Neural progenitor cell (in vitro differentiated cells): Measurements from ENCODE around the gene ZNF429. TPM values are rescaled to one million over a fixed set of nuclear protein-coding genes. Genes with fewer than 3 reads are reported as not detected.
"Not testable (repeated sequence)": the region's sequence is repeated elsewhere in the genome, so short reads cannot be mapped to it uniquely, and the experiment has no call there.

ENCODE experiments used
- DNase-seq: peaks from one replicate; pipeline ENCODE4 v3.0.0-alpha.2; 2016; ENCODE audit warnings: low spot score
- H2AFZ ChIP-seq: fragments of 200-600 bp; sonication (generic); replicated peaks from 2 replicates; pipeline ENCODE4 v1.6.1; 2016; ENCODE audit warnings: antibody characterized with exemption
- H3F3A ChIP-seq: fragments of 200-600 bp; sonication (generic); 2 replicates; pipeline ENCODE4 v1.6.1; 2016; ENCODE audit warnings: antibody characterized with exemption, low read depth
- H3K27ac ChIP-seq: fragments of 200-600 bp; sonication (generic); 2 replicates; pipeline ENCODE4 v1.5.1; 2016; ENCODE audit warnings: mild to moderate bottlenecking
- H3K27me3 ChIP-seq: fragments of 200-600 bp; sonication (generic); 2 replicates; pipeline ENCODE4 v1.6.1; 2016; ENCODE audit warnings: mild to moderate bottlenecking, moderate library complexity
- H3K36me3 ChIP-seq: fragments of 200-600 bp; sonication (generic); 2 replicates; pipeline ENCODE4 v1.5.1; 2016
- H3K4me1 ChIP-seq: fragments of 200-600 bp; sonication (generic); 2 replicates; pipeline ENCODE4 v1.6.1; 2016; ENCODE audit warnings: mixed run types
- H3K4me2 ChIP-seq: fragments of 200-600 bp; sonication (generic); 2 replicates; pipeline ENCODE4 v1.6.1; 2016
- H3K4me3 ChIP-seq: fragments of 200-600 bp; sonication (generic); 2 replicates; pipeline ENCODE4 v1.5.1; 2016
- H3K79me2 ChIP-seq: fragments of 200-600 bp; sonication (generic); 2 replicates; pipeline ENCODE4 v1.6.1; 2016; ENCODE audit warnings: low read depth
- H3K9ac ChIP-seq: fragments of 200-600 bp; sonication (generic); 2 replicates; pipeline ENCODE4 v1.6.1; 2016
- H3K9me3 ChIP-seq: fragments of 200-600 bp; sonication (generic); 2 replicates; pipeline ENCODE4 v1.5.1; 2016; ENCODE audit warnings: low read depth
- H4K20me1 ChIP-seq: fragments of 200-600 bp; sonication (generic); 2 replicates; pipeline ENCODE4 v1.6.1; 2016; ENCODE audit warnings: low read depth
- H3K27ac Mint-ChIP-seq: 3 replicates; pipeline ENCODE4 v1.8.0; 2021; ENCODE audit warnings: mixed read lengths
- H3K27me3 Mint-ChIP-seq: 2 replicates; pipeline ENCODE4 v1.8.0; 2022; ENCODE audit warnings: low read depth, mild to moderate bottlenecking, inconsistent platforms, moderate library complexity, mixed read lengths; ENCODE audit not compliant: insufficient read depth
- H3K36me3 Mint-ChIP-seq: 3 replicates; pipeline ENCODE4 v1.8.0; 2021; ENCODE audit warnings: mixed read lengths
- H3K4me1 Mint-ChIP-seq: 3 replicates; pipeline ENCODE4 v1.8.0; 2021; ENCODE audit warnings: mixed read lengths
- H3K4me3 Mint-ChIP-seq: 3 replicates; pipeline ENCODE4 v1.8.0; 2021; ENCODE audit warnings: mild to moderate bottlenecking, moderate library complexity, mixed read lengths
- H3K9me3 Mint-ChIP-seq: 3 replicates; pipeline ENCODE4 v1.8.0; 2020; ENCODE audit warnings: mixed read lengths
- EZH2 ChIP-seq: fragments of 200-600 bp; sonication (generic); IDR thresholded peaks from 2 replicates; pipeline ENCODE4 v1.6.1; 2017; ENCODE audit warnings: antibody characterized with exemption, mild to moderate bottlenecking, moderate library complexity
- EZH2phosphoT487 ChIP-seq: fragments of 200-600 bp; sonication (generic); IDR thresholded peaks from 2 replicates; pipeline ENCODE4 v1.6.1; 2017; ENCODE audit warnings: antibody characterized with exemption
- total RNA-seq: library from RNA; depleted of rRNA; stranded (reverse); fragments of >200 nt; gene quantifications from 2 replicates; pipeline ENCODE4 v1.2.3, GENCODE V29; 2015; ENCODE audit warnings: low replicate concordance
- TF ChIP-seq, protein P1 (sequence below): fragments of 200-600 bp; sonication (generic); IDR thresholded peaks from 2 replicates; pipeline ENCODE4 v1.5.1; 2017; ENCODE audit warnings: antibody characterized with exemption, mild to moderate bottlenecking

The ZNF429 gene
- total RNA-seq, 1 donor from 2014 or later, result 29.4 TPM

DNA sequence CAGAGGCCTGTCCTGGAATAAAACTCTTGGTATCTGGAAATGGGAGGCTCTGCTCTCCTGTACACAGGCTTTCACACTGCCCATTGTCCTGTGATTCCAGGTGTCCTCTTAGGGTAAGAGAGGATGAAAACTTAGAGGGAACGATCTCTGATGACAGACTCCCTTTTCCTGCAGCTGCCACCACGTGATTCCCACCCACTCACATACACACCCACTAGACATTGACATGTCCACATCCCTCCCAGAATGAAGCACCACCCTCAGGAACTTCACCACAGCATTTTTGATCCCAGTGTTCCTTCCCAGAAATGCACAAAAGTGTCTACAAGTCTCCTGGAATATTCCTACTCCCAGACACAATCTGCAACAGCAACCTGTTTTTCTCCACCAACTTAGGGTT lies 8.2 kb downstream of the ZNF429 start:
- peaks cover 63% of the 10 kb centered on the region for H3K9me3 Mint-ChIP-seq

DNA sequence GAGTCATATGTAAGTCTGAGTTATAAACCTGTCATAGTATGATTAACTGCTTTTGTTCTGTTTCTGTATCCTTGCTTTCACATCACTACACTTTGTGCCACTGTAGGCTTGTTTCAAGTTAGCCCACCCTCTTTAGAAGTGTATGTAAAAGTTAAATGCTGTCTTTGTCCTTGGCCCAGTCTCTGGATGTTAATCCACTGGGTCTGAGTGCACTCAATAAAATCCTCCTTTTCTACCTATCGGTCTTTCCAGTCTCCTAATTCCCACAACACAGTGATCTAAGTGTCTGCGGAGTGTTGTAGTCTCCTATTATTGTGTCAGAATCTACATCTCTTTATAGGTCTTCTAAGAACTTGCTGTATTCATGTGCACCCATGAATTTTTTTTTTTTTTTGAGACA lies 14.1 kb downstream of the ZNF429 start:
- no peak overlapping the region for H3K27ac ChIP-seq
- H3K4me2 ChIP-seq, result no peak overlapping the region
- peaks cover 41% of the 10 kb centered on the region for H3K9me3 ChIP-seq
- no peaks in the 10 kb centered on the region for H3K27me3 ChIP-seq
- no peak overlapping the region for H2AFZ ChIP-seq
- no peaks in the 10 kb centered on the region for H3F3A ChIP-seq
- peaks cover 50% of the 10 kb centered on the region for H3K36me3 ChIP-seq
- no peaks in the 10 kb centered on the region for H3K27me3 Mint-ChIP-seq
- peaks cover 79% of the 10 kb centered on the region for H3K9me3 Mint-ChIP-seq
- H4K20me1 ChIP-seq, result no peaks in the 10 kb centered on the region
- no peaks in the 10 kb centered on the region for H3K4me1 ChIP-seq
- H3K4me1 Mint-ChIP-seq, result no peaks in the 10 kb centered on the region
- peaks cover 67% of the 10 kb centered on the region for H3K36me3 Mint-ChIP-seq
- no peak overlapping the region for H3K4me3 ChIP-seq
- no peak overlapping the region for H3K27ac Mint-ChIP-seq
- no peak for DNase-seq
- H3K4me3 Mint-ChIP-seq, result no peak overlapping the region
- H3K79me2 ChIP-seq, result peaks cover 59% of the 10 kb centered on the region
- TF ChIP-seq, protein P1, sequence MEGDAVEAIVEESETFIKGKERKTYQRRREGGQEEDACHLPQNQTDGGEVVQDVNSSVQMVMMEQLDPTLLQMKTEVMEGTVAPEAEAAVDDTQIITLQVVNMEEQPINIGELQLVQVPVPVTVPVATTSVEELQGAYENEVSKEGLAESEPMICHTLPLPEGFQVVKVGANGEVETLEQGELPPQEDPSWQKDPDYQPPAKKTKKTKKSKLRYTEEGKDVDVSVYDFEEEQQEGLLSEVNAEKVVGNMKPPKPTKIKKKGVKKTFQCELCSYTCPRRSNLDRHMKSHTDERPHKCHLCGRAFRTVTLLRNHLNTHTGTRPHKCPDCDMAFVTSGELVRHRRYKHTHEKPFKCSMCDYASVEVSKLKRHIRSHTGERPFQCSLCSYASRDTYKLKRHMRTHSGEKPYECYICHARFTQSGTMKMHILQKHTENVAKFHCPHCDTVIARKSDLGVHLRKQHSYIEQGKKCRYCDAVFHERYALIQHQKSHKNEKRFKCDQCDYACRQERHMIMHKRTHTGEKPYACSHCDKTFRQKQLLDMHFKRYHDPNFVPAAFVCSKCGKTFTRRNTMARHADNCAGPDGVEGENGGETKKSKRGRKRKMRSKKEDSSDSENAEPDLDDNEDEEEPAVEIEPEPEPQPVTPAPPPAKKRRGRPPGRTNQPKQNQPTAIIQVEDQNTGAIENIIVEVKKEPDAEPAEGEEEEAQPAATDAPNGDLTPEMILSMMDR, result no peak
- TF ChIP-seq EZH2 (no peak), EZH2phosphoT487 (no peak)
- no peak overlapping the region for H3K9ac ChIP-seq

More for the DNA sequence above, 8.2 kb downstream of the ZNF429 start:
- no peaks in the 10 kb centered on the region for H3K4me1 ChIP-seq
- H3K27ac Mint-ChIP-seq, result no peak overlapping the region
- H3K27me3 ChIP-seq, result no peaks in the 10 kb centered on the region
- H3F3A ChIP-seq, result no peaks in the 10 kb centered on the region
- DNase-seq, result no peak
- H4K20me1 ChIP-seq, result no peaks in the 10 kb centered on the region
- no peaks in the 10 kb centered on the region for H3K4me1 Mint-ChIP-seq
- H3K4me2 ChIP-seq, result no peak overlapping the region
- H3K9ac ChIP-seq, result no peak overlapping the region
- peaks cover 27% of the 10 kb centered on the region for H3K9me3 ChIP-seq
- no peak overlapping the region for H3K4me3 Mint-ChIP-seq
- H2AFZ ChIP-seq, result no peak overlapping the region
- H3K36me3 Mint-ChIP-seq, result peaks cover 56% of the 10 kb centered on the region
- H3K27ac ChIP-seq, result no peak overlapping the region
- H3K4me3 ChIP-seq, result no peak overlapping the region
- H3K79me2 ChIP-seq, result peaks cover 62% of the 10 kb centered on the region
- TF ChIP-seq, protein P1, result no peak
- TF ChIP-seq EZH2phosphoT487 (no peak), EZH2 (no peak)
- peaks cover 31% of the 10 kb centered on the region for H3K36me3 ChIP-seq
- no peaks in the 10 kb centered on the region for H3K27me3 Mint-ChIP-seq

DNA sequence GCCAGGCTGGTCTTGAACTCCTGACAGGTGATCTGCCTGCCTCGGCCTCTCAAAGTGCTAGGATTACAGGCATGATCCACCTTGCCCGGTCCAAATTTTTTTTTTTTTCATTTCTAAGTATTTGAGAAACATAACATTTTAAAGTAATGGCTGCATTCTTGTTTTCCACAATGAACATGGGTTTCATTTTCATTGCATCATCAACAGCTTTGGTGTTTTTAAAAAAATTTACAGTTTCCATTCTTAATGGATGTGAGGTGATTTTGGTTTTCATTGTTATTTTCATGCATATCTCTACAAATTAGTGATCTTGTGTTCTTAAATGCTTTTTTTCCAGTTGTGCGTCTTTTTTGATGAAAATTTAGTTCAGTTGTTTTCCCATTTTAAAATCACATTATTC lies 27.5 kb downstream of the ZNF429 start:
- Mint-ChIP-seq H3K36me3 (peaks cover 65% of the 10 kb centered on the region), H3K9me3 (peaks cover 65% of the 10 kb centered on the region), H3K27ac (no peak overlapping the region), H3K27me3 (peaks cover 4% of the 10 kb centered on the region), H3K4me3 (no peak overlapping the region), H3K4me1 (no peaks in the 10 kb centered on the region)
- H3K9me3 ChIP-seq, result peaks cover 35% of the 10 kb centered on the region
- H3K79me2 ChIP-seq, result no peaks in the 10 kb centered on the region
- TF ChIP-seq, protein P1, result no peak
- no peak for TF ChIP-seq EZH2
- no peak for TF ChIP-seq EZH2phosphoT487
- H4K20me1 ChIP-seq, result no peaks in the 10 kb centered on the region
- H3K27me3 ChIP-seq, result no peaks in the 10 kb centered on the region
- no peak overlapping the region for H2AFZ ChIP-seq
- H3K9ac ChIP-seq, result no peak overlapping the region
- no peak for DNase-seq
- H3K4me2 ChIP-seq, result no peak overlapping the region
- H3K4me3 ChIP-seq, result no peak overlapping the region
- H3K36me3 ChIP-seq, result peaks cover 57% of the 10 kb centered on the region
- H3K27ac ChIP-seq, result no peak overlapping the region
- H3K4me1 ChIP-seq, result no peaks in the 10 kb centered on the region
- H3F3A ChIP-seq, result no peaks in the 10 kb centered on the region

DNA sequence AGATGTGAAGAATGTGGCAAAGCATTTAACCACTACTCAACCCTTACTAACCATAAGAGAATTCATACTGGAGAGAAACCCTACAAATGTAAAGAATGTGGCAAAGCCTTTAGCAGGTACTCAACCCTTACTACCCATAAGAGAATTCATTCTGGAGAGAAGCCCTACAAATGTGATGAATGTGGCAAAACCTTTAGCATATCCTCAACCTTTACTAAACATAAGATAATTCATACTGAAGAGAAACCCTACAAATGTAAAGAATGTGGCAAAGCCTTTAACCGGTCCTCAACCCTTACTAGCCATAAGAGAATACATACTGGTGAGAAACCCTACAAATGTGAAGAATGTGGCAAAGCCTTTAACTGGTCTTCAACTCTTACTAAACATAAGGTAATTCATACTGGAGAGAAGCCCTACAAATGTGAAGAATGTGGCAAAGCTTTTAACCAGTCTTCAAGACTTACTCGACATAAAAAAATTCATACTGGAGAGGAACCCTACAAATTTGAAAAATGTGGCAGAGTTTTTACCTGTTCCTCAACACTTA lies 31.4 kb downstream of the ZNF429 start:
- not testable (repeated sequence) for H3K4me1 ChIP-seq, DNase-seq, H3K27me3 Mint-ChIP-seq, H3K27ac ChIP-seq, H2AFZ ChIP-seq, H3K4me3 ChIP-seq, H3K4me3 Mint-ChIP-seq, H3K4me1 Mint-ChIP-seq, H3K27ac Mint-ChIP-seq, H3K27me3 ChIP-seq, H4K20me1 ChIP-seq, H3K9ac ChIP-seq, H3K4me2 ChIP-seq, H3F3A ChIP-seq, H3K79me2 ChIP-seq
- peaks cover 40% of the 10 kb centered on the region for H3K36me3 ChIP-seq
- Mint-ChIP-seq H3K9me3 (peaks cover 56% of the 10 kb centered on the region), H3K36me3 (peaks cover 52% of the 10 kb centered on the region)
- peaks cover 51% of the 10 kb centered on the region for H3K9me3 ChIP-seq
